Stimulated activated naive CD8-positive, alpha-beta T cell treated with anti-CD3 and anti-CD28 coated beads, Interleukin-15, Interleukin-2, amounts not matched to agents 100 ng/mL and 50 ng/mL, for 24 hours (primary cell): ENCODE results near the gene HCFC1.

Experiments used
- H3K27ac Mint-ChIP-seq: one replicate; pipeline ENCODE4 v1.8.0; 2021; ENCODE audit warnings: mild to moderate bottlenecking, mixed read lengths
- H3K27me3 Mint-ChIP-seq: one replicate; pipeline ENCODE4 v1.8.0; 2021; ENCODE audit warnings: mixed read lengths
- H3K36me3 Mint-ChIP-seq: one replicate; pipeline ENCODE4 v1.8.0; 2021; ENCODE audit warnings: low read depth, mixed read lengths
- H3K4me1 Mint-ChIP-seq: one replicate; pipeline ENCODE4 v1.8.0; 2021; ENCODE audit warnings: low read depth, mixed read lengths
- H3K4me3 Mint-ChIP-seq: one replicate; pipeline ENCODE4 v1.8.0; 2021; ENCODE audit warnings: mild to moderate bottlenecking, mixed read lengths
- H3K9me3 Mint-ChIP-seq: one replicate; pipeline ENCODE4 v1.8.0; 2021; ENCODE audit warnings: mixed read lengths

The HCFC1 gene

DNA sequence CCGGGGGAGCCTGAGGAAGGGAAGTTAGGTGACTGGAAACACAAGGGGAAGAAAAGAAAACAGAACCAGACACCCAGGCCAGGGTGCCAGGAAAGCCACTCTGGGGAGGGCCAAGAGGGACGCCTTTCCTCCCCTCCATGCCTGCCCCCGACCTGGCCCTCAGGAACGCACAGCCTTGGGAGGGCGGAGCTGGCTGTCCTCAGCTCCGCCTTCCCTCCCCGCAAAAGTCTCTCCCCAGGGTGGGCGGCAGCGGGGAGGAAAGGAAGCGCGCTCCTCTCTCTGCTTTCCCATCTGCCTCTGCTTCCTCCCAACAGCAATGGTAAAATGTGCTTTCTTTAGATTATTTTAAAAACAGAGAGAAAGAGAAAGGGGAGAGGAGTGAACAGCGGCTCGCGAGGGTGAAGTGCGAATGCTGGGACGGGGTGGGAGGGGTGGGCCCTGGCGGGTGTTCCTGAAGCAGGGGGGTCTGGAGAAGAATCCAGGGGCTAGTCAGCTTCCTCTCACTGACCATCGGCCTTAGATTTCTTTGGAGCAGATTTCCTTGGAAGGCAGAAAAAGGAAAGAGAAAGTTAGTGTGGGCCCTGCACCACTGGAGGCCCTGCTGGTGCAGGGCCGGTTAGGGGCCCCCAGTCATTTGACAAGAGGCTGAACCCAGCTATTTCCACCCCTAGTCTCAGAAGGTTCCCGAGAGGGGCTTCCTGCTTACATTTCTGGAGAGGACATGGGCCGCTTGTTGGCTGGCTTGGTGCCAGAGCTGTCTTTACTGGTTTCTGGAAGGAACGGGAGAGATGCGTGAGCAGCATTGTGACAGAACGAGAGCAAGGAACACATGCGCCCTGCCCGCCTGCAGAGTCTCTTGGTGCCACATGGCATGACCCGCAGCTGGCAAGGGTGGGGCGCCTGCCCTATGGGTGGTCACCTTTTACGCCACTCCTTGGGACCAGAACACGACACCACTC lies 22.5 kb downstream of the HCFC1 start:
- no peaks in the 10 kb centered on the region for H3K9me3 Mint-ChIP-seq
- peaks cover 38% of the 10 kb centered on the region for H3K4me1 Mint-ChIP-seq
- no peak overlapping the region for H3K4me3 Mint-ChIP-seq
- peak overlapping the region; percentile 84 for H3K27ac Mint-ChIP-seq
- peaks cover 12% of the 10 kb centered on the region for H3K36me3 Mint-ChIP-seq
- no peaks in the 10 kb centered on the region for H3K27me3 Mint-ChIP-seq

DNA sequence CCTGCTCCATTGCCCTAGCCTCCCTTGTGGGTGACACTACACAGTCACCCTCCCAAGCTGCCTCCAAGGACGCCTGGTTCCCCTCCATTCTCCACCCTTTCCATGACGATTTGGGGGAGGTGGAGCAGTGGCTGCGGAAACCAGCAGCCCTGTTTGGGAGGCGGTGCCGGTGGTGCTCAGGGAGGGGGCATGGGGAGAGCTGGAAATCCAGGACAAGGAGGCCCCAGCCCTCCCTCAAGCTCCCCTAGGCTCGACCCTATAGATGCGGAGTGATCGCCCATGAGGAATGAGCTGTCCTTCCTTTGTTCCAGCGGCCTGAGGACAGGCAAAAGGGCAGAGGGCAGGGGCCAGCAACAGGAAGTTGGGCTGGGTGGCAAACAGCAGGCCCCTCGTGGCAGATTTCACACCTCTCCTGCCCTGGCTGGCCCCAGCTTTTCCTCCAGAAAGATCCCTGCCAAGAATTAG lies 23.6 kb downstream of the HCFC1 start:
- no peak overlapping the region for H3K4me3 Mint-ChIP-seq
- peak overlapping the region; percentile 84 for H3K27ac Mint-ChIP-seq
- H3K36me3 Mint-ChIP-seq: peaks cover 12% of the 10 kb centered on the region
- H3K4me1 Mint-ChIP-seq: peaks cover 38% of the 10 kb centered on the region
- no peaks in the 10 kb centered on the region for H3K27me3 Mint-ChIP-seq
- H3K9me3 Mint-ChIP-seq: no peaks in the 10 kb centered on the region

DNA sequence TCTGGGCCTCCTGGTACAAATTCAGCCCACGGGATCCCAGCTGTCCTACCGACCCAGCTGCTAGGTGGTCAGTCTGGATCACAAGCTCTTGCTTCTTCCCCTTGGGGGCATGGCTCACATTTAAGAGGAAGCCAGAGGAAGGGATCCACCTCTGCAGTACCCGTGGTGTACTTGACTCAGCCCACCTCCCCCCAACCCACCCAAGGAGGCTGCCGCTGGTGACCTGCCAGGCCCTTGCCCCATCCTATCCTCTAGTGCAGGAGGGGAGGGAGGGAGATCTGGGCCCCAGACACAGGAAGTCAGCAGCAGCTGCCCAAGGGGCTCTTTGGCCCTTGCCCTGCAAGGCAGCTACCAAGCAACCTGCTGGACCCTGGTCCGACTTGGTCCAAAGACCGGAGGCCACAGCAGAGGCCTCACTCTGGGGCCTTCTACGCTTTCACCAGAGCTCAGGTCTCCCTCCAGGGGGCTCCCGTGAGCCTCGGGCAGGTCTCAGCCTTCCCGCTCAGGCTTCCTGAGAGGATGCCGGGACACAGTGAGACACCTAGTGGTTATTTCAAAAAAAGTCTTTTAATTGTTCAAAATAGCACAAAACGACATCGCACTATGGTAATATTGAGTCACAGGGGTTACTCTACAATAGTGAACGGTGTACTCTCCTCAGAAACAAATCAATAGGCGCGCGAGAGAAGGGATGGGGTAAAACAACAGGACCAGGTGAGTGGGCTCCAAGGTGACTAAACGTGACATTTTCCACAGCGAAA lies 24.4 kb downstream of the HCFC1 start:
- no peaks in the 10 kb centered on the region for H3K27me3 Mint-ChIP-seq
- H3K4me1 Mint-ChIP-seq: peaks cover 38% of the 10 kb centered on the region
- H3K4me3 Mint-ChIP-seq: peak overlapping the region; percentile 9
- H3K9me3 Mint-ChIP-seq: no peaks in the 10 kb centered on the region
- H3K36me3 Mint-ChIP-seq: peaks cover 12% of the 10 kb centered on the region
- H3K27ac Mint-ChIP-seq: peak overlapping the region; percentile 84

DNA sequence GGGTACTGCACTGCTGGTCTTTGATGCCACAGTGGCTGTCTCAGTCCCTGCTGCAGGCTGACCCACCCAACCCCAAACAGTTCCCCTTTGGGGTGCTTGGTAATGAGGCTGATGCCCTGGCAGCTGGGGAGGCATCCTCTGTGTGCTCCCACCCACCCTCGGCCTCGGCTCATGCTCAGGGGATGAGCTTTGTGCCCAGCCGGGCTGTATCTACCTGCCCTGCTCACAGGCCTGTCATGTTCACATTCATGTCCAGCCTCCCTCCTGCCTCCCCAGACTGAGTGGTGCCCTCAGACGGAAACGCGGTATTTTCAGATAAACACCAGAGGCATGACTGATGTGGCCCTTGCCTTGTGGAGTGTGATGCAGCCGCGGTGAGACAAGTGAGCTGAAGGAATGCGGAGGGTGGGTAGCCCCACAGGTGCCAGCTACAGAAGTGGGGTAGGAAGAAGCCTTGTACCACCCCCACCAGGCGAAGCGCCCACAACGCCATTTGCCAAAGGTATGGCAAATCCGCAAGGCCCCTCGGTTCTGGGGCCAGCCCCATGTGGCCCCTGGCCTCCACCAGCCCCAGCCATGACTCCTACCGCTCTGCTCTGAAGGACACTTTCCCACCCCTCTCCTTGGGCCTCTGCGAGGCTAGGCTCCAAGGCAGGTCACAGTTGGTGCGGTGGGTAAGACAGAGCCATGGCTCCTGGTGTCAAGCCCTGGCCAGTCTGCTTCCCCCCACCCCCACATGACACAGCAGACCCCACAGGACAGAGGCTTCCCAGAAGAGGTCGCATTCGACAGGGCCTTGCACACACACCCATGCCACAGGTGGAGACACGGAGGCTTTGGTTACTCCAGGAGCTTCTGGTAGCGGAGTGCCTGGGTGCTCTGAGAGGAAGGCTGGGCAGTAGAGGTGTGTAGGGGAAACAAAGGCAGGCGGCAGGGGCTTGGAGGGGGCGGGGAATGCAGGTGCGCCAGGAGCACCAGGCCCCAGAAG lies 25.4 kb downstream of the HCFC1 start:
- H3K27ac Mint-ChIP-seq: no peak overlapping the region
- no peaks in the 10 kb centered on the region for H3K27me3 Mint-ChIP-seq
- peaks cover 36% of the 10 kb centered on the region for H3K4me1 Mint-ChIP-seq
- no peaks in the 10 kb centered on the region for H3K9me3 Mint-ChIP-seq
- peaks cover 9% of the 10 kb centered on the region for H3K36me3 Mint-ChIP-seq
- no peak overlapping the region for H3K4me3 Mint-ChIP-seq

DNA sequence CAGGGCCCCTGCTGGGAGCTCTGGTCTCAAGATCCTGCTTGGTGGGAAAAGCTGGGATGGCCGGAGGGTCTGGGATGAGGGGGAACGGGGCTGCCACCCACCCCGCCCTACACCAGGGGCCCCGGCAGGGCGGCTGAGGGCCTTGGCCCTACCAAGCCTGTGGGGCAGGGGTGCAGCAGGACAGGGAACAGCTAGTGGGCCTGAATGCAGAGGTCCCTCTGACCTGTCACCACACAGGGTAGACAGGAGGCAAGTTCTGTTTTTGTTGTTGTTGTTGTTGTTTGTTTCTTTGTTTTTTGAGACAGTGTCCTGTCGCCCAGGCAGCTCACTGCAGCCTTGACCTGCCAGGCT lies 26.8 kb downstream of the HCFC1 start:
- H3K36me3 Mint-ChIP-seq: no peaks in the 10 kb centered on the region
- H3K4me3 Mint-ChIP-seq: peak overlapping the region; percentile 79
- H3K27ac Mint-ChIP-seq: no peak overlapping the region
- no peaks in the 10 kb centered on the region for H3K27me3 Mint-ChIP-seq
- no peaks in the 10 kb centered on the region for H3K9me3 Mint-ChIP-seq
- H3K4me1 Mint-ChIP-seq: peaks cover 33% of the 10 kb centered on the region

DNA sequence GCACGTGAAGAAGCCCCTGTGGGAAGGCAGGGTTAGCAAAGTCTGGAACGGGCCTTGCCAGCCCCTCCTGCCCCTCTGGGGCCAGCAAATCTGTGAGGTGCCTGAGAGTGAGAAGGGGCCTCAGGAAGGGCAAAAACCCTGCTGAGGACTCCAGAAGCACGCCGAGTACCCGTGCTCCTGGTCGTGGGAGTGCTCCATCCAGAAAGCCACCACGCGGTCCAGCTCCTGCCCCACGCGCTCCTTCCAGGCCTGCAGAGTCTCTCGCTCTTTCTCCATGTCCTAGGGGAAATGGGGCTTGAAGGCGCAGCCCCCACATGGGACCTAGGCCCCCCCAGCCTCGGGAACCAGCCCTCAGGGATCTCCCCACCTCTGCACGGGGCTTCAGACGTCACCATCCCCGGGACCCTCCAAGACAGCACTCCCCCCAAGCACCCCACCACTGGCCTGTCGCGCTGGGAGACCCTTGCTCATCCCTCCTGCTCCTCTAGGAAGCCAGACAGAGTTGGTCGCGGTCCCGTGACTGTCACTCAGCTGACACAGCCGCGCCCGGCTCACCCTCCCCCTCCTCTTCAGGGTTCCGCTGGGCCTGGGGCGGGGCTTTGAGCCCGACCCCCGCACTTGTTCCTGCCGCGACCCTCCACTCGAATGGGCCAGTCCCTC lies 27.3 kb downstream of the HCFC1 start, which contains the start of gene RENBP:
RENBP (minus strand) TSS at position 504 of the 660 bp plus-strand sequence; CDS start at position 471, 33 bp downstream.
- Mint-ChIP-seq H3K9me3 (no peaks in the 10 kb centered on the region), H3K4me1 (peaks cover 29% of the 10 kb centered on the region), H3K36me3 (no peaks in the 10 kb centered on the region), H3K27me3 (no peaks in the 10 kb centered on the region), H3K27ac (peak within 1 kb of the TSS; percentile 77), H3K4me3 (peak within 1 kb of the TSS; percentile 79)

DNA sequence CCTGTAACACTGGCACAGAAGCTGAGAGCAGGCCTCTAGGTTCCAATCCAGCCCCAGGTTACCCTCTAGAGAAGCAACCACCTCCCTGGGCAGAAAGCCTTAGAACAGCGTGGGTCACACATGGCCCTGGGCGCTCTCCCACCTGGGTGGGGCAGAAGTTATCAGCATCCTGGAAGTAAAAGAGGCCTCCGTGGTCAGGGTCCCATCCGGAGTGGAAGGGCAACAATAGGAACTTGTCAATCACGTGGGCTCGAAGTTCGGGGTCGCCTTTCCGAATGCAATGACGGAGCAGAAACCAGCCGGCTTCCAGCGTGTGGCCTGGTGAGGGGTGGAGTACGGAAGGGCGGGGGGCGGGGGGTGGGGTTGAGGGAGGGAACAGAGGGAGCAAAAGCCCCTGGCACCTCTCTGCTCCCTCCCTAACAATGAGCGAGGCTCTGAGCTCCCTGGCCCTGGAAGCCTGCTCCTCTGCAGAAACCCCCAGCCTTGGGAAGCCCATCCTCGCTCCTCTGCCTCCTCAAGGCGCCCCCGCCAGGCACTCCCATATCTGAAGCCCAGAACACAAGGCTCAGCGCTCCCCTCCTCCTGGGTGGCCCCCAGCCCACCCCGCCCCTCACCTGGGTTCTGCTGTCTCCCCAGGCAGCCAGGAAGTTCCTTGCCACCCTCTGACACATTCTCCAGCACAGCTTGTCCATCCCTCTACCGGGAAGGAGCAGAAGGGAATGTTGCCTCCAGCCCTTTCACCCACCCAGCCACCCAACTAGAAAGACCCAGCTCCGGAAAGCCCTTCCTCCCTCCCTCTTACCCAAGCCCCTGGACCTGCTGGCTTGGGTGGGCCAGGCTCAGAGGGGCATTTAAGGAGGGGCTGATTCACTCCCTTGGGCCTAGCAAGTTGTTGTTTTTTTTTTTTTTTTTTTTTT lies 30.0 kb downstream of the HCFC1 start:
- peaks cover 20% of the 10 kb centered on the region for H3K4me1 Mint-ChIP-seq
- no peaks in the 10 kb centered on the region for H3K9me3 Mint-ChIP-seq
- peaks cover 6% of the 10 kb centered on the region for H3K36me3 Mint-ChIP-seq
- H3K4me3 Mint-ChIP-seq: peak overlapping the region; percentile 82
- no peaks in the 10 kb centered on the region for H3K27me3 Mint-ChIP-seq
- peak overlapping the region; percentile 80 for H3K27ac Mint-ChIP-seq

DNA sequence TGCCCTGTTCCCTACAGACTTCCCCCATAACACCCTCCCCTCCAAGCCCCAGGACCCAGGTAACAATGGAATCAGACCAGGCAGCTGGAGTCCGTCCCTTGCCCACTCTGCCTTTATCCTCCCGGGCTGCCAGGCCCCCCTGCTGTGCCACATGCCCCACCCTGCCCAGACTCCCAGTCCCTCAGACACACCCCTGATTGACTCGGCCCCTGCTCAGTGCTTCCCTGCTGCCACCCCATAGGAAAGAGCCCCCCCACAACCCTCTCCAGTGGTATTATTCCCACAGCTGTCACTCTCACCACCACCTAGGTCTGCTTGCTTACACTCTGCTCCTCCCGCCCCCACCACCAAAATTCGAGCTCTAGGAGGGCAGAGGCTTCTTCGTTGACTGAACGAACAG lies 32.0 kb downstream of the HCFC1 start:
- Mint-ChIP-seq H3K27ac (no peak overlapping the region), H3K4me1 (peaks cover 27% of the 10 kb centered on the region), H3K27me3 (no peaks in the 10 kb centered on the region), H3K4me3 (peak overlapping the region; percentile 10), H3K36me3 (peaks cover 6% of the 10 kb centered on the region), H3K9me3 (no peaks in the 10 kb centered on the region)

DNA sequence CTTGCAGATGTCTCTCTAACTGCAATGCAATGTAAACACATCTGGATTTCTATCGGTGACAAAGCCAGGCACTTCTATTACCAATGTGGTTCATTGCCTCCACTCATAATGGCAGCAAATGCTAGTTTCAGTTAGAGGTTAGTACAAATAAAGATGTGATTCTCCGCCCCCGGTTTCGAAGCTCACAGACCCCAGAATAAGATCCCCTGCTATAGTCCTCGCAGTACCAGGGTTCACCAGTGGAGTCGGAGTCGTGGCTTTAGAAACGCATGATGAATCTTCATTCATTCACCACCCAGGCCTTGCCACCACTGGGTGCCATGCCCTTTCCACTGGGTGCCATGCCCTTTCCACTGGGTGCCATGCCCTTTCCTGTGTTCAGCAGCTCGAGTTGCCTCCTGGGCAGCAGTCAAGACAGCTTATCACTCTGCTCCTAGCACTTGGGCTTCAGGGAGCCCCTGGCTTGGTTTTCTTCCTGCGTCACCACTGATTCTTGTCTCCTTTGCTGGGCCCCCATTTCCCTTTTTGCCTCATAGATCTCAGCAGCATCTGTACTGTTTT lies 33.3 kb downstream of the HCFC1 start:
- Mint-ChIP-seq H3K27me3 (no peaks in the 10 kb centered on the region), H3K4me1 (peaks cover 23% of the 10 kb centered on the region), H3K4me3 (no peak overlapping the region), H3K36me3 (peaks cover 13% of the 10 kb centered on the region), H3K27ac (peak overlapping the region; percentile 11), H3K9me3 (no peaks in the 10 kb centered on the region)

DNA sequence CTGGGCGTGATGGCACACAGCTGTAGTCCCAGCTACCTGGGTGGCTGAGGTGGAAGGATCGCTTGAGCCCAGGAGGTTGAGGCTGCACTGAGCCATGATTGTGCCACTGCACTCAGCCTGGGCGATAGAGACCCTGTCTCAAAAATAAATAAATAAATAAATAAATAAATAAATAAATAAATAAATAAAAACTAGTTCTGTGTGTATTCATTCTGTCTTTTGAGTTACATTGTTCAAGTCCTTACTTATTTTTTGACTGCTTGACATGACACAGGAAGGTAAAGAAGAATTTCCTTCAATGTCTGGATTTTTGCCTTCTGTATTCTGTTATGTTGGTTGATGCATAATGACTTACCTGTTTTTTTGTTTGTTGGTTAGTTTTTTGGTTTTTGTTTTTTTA lies 34.6 kb downstream of the HCFC1 start:
- Mint-ChIP-seq H3K4me3 (no peak overlapping the region), H3K36me3 (peaks cover 14% of the 10 kb centered on the region), H3K9me3 (no peaks in the 10 kb centered on the region), H3K27ac (no peak overlapping the region), H3K4me1 (peaks cover 23% of the 10 kb centered on the region), H3K27me3 (no peaks in the 10 kb centered on the region)

DNA sequence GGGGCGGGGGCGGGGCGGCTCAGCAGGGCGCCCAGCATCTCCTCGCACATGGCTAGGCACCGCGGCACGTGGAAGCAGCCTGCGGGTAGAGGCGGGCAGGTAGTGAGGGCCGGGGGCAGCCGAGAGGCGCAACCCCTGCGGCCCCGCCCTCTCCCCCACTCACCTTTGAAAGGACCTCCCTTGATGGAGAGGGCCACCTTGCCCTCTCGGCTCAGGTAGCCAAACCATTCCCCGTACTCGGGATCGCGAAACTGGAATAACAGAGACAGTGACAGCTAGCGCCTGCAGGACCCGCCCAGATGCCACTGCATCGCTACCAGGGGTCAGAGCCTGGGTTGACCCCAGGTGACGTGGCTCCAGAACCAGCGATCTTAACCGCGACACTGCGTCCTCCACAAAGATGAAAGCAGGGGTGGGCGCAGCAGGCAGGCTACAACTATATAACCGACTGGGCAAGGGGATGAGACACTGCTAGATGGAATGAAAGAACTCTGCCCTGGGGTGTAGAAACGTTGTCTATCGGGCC lies 36.2 kb downstream of the HCFC1 start:
- peak overlapping the region; percentile 71 for H3K27ac Mint-ChIP-seq
- no peaks in the 10 kb centered on the region for H3K27me3 Mint-ChIP-seq
- peaks cover 29% of the 10 kb centered on the region for H3K36me3 Mint-ChIP-seq
- H3K4me1 Mint-ChIP-seq: peaks cover 22% of the 10 kb centered on the region
- H3K9me3 Mint-ChIP-seq: no peaks in the 10 kb centered on the region
- peak overlapping the region; percentile 72 for H3K4me3 Mint-ChIP-seq

DNA sequence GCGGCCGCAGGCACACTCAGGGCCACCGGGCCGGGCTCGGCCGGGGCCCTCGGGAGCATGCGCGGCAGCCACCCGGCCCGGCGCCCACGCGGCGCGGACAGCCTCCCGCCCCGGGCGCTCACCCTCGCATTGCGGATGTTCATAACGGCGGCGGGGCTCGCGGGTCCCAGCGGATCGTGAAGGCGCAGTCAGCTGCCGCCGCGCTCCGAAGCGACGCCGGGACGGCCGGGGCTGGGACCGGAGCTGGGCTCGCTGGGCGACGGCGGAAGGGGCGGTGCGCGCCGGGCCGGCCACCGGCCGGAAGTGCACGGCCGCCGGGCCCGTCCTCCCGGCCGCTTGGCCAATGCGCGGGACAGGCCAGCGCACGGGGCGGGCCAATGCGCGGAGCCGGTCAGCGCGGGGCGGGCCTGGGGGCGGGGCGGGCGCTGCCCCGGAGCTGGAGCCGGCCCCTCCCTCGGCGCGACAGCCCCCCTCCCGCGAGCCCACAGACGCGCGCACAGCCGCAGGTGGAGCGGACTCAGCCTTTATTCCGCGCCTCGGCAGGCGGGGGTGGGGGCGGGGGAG lies 36.8 kb downstream of the HCFC1 start, which contains the start of gene NAA10:
NAA10 (minus strand) TSS at position 276 of the 564 bp plus-strand sequence; CDS start at position 143, 133 bp downstream.
- no peaks in the 10 kb centered on the region for H3K9me3 Mint-ChIP-seq
- H3K4me3 Mint-ChIP-seq: peak within 1 kb of the TSS; percentile 90
- no peaks in the 10 kb centered on the region for H3K27me3 Mint-ChIP-seq
- peaks cover 29% of the 10 kb centered on the region for H3K36me3 Mint-ChIP-seq
- peak within 1 kb of the TSS; percentile 83 for H3K27ac Mint-ChIP-seq
- H3K4me1 Mint-ChIP-seq: peaks cover 20% of the 10 kb centered on the region
